C4-2B (cell line): ENCODE data around the gene RNU6-7.

Experiments
- CTCF ChIP-seq: fragments of 450-650 bp; conservative IDR thresholded peaks from 2 replicates; pipeline ENCODE4 v1.5.1; 2017; ENCODE audit warnings: mild to moderate bottlenecking
- ZFX ChIP-seq: fragments of 450-650 bp; IDR thresholded peaks from 2 replicates; pipeline ENCODE4 v1.6.1; 2017

- TF ChIP-seq CTCF (no peak), ZFX (no peak)
Measured at GRCh38 chr14:32197919-32198318, 3.9 kb upstream of the RNU6-7 start.
